K562 (cell line): ENCODE results near the gene ARFRP1. TPM values are rescaled to one million over a fixed set of nuclear protein-coding genes. Genes with fewer than 3 reads are reported as not detected.

Experiments used
- ATAC-seq: fragments of 200-7000 bp; cut with Tn5 transposase; 3 replicates; pipeline ENCODE4 v1.9.1; 2020; ENCODE audit warnings: moderate library complexity
- BruUV-seq: library from RNA; stranded (reverse); fragments of 400-500 nt; replicated peaks from 2 replicates; lab custom pipeline; 2021; lab: Mats Ljungman, UMichigan
- CTCF ChIA-PET: fragments of 300-600 bp; formaldehyde crosslinking; extraction: SDS; loops from one replicate; lab custom pipeline; 2021; ENCODE audit warnings: low intra/inter-chr PET ratio; lab: Yijun Ruan, JAX
- POLR2A ChIA-PET: fragments of 300-600, 350-650 bp; sonication (Branson Sonifier 250); formaldehyde crosslinking; extraction: SDS; loops from one replicate; lab custom pipeline; 2021; ENCODE audit warnings: antibody characterized with exemption, inconsistent platforms; lab: Yijun Ruan, JAX
- DNase-seq, 4 experiments: peaks; one replicate each; pipeline versions ENCODE4 v3.0.0 to v3.0.0-alpha.2; 2011 to 2018; ENCODE audit warnings: low spot score in 3 of 4, mixed read lengths in 3 of 4; ENCODE audit errors: extremely low read depth in 1 of 4
- FAIRE-seq: peaks from 2 replicates; lab custom pipeline; 2011; peaks lifted over from hg19 to GRCh38; lab: Jason Lieb, UNC
- H2AFZ ChIP-seq: 2 replicates; pipeline ENCODE4 v1.6.0; 2011; ENCODE audit warnings: low read depth, low read length, control low read depth, inconsistent platforms
- H3K27ac ChIP-seq: fragments of 200-600 bp; 3 replicates; pipeline ENCODE4 v1.8.0; 2011; ENCODE audit warnings: low read depth, mild to moderate bottlenecking, control low read depth, inconsistent platforms, low read length, moderate library complexity, mixed read lengths; ENCODE audit errors: extremely low read depth
- H3K27me3 ChIP-seq, 2 experiments: fragments of 300-600 bp in 1 of 2; 2 replicates in 1 of 2; 3 replicates in 1 of 2; pipeline versions ENCODE4 v1.6.0 to v1.8.0; 2011; ENCODE audit warnings: inconsistent platforms in 2 of 2, low read length in 2 of 2, mild to moderate bottlenecking in 1 of 2, mixed read lengths in 1 of 2, moderate library complexity in 1 of 2; ENCODE audit not compliant: control insufficient read depth in 2 of 2, insufficient read depth in 2 of 2
- H3K36me3 ChIP-seq: fragments of 300-600 bp; 3 replicates; pipeline ENCODE4 v1.8.0; 2011; ENCODE audit warnings: mild to moderate bottlenecking, low read length, inconsistent platforms; ENCODE audit not compliant: control insufficient read depth, insufficient read depth
- H3K4me1 ChIP-seq, 2 experiments: fragments of 200-600 bp in 1 of 2; replicated peaks in 1 of 2; 2 replicates in 1 of 2; 3 replicates in 1 of 2; pipeline versions ENCODE4 v1.5.1 to v1.8.0; 2011; ENCODE audit warnings: inconsistent platforms in 2 of 2, low read length in 2 of 2, mild to moderate bottlenecking in 1 of 2, mixed read lengths in 1 of 2, moderate library complexity in 1 of 2; ENCODE audit not compliant: control insufficient read depth in 2 of 2, insufficient read depth in 2 of 2
- H3K4me2 ChIP-seq: 2 replicates; pipeline ENCODE4 v1.6.1; 2011; ENCODE audit warnings: low read length, control low read depth, inconsistent platforms, mixed read lengths; ENCODE audit not compliant: insufficient read depth
- H3K4me3 ChIP-seq: fragments of 200-600 bp; sonication (generic), shearing (Covaris generic); 2 replicates; pipeline ENCODE4 v1.5.1; 2016; ENCODE audit warnings: control low read depth, inconsistent platforms
- H3K79me2 ChIP-seq: fragments of 200-600 bp; 3 replicates; pipeline ENCODE4 v1.8.0; 2011; ENCODE audit warnings: low read length, inconsistent platforms; ENCODE audit not compliant: control insufficient read depth, insufficient read depth
- H3K9ac ChIP-seq, 2 experiments: 2 replicates each; pipeline versions ENCODE4 v1.6.0 to v1.6.1; 2011; ENCODE audit warnings: low read depth in 2 of 2, low read length in 2 of 2, control low read depth in 1 of 2, inconsistent platforms in 1 of 2, mild to moderate bottlenecking in 1 of 2, mixed read lengths in 1 of 2; ENCODE audit not compliant: insufficient read depth in 1 of 2
- H3K9me1 ChIP-seq: one replicate; pipeline ENCODE4 v1.6.0; 2011; ENCODE audit warnings: inconsistent platforms, mild to moderate bottlenecking, low read length, moderate library complexity; ENCODE audit not compliant: control insufficient read depth, insufficient read depth
- H3K9me3 ChIP-seq: replicated peaks from 2 replicates; pipeline ENCODE4 v1.5.1; 2011; ENCODE audit warnings: low read depth, low read length, inconsistent platforms; ENCODE audit not compliant: control insufficient read depth, insufficient read depth
- H4K20me1 ChIP-seq: replicated peaks from 2 replicates; pipeline ENCODE4 v1.6.1; 2011; ENCODE audit warnings: low read length, inconsistent platforms, mixed read lengths; ENCODE audit not compliant: control insufficient read depth, insufficient read depth
- HNRNPH1 ChIP-seq: fragments of 200-400 bp; formaldehyde crosslinking; optimal IDR thresholded peaks from 2 replicates; pipeline ENCODE3; 2017; ENCODE audit warnings: low read depth, mild to moderate bottlenecking, low read length, moderate library complexity
- POLR2A ChIP-seq: fragments of 450-650 bp; conservative IDR thresholded peaks from 2 replicates; pipeline ENCODE4 v1.6.1; 2016
- ZBTB5 ChIP-seq: fragments of 450-650 bp; IDR thresholded peaks from 2 replicates; pipeline ENCODE4 v1.6.1; 2017; ENCODE audit warnings: antibody characterized with exemption
- WGBS: fragments of 100-300 bp; shearing (Covaris generic); methylation state at CpG from one replicate; pipeline ENCODE4 v1.1.6; 2016; ENCODE audit warnings: low coverage, mixed read lengths; ENCODE audit not compliant: insufficient coverage; ENCODE audit errors: missing lambda C conversion rate; 5-methylcytosine and 5-hydroxymethylcytosine counted together
- in situ Hi-C: fragments of 300-500 bp; cut with MboI; formaldehyde crosslinking; loops from 4 replicates; pipeline ENCODE4 v1.15.0; 2018; ENCODE audit warnings: inconsistent platforms, mixed read lengths
- intact Hi-C: fragments of 100-400 bp; cut with micrococcal nuclease; formaldehyde crosslinking; loops from 2 replicates; pipeline ENCODE4 v1.14.2; 2022
- polyA plus RNA-seq, 8 experiments: library from polyadenylated mRNA; depleted of rRNA in 4 of 8; stranded (reverse) in 5 of 8; unstranded in 3 of 8; fragments of >200 nt; fragmentation: Nextera tagmentation in 2 of 8; fragmentation: Illumina TruSeq in 1 of 8; extraction: Ambion mirVana in 2 of 8; extraction: Trizol in 1 of 8; gene quantifications; 2 replicates each; pipeline versions ENCODE4 v1.2.1 to v1.2.3, GENCODE V29; 2011 to 2014; ENCODE audit warnings: inconsistent platforms in 1 of 8, missing spikeins in 1 of 8
- total RNA-seq, 7 experiments: library from RNA; depleted of rRNA in 6 of 7; stranded (reverse); fragments of >200 nt in 6 of 7; fragmentation: Illumina TruSeq in 2 of 7; extraction: Trizol in 2 of 7; gene quantifications; 2 replicates each; pipeline versions ENCODE4 v1.2.1 to v1.2.3, GENCODE V29; 2011 to 2021; ENCODE audit warnings: low replicate concordance in 1 of 7

ARFRP1 gene
- total and polyA plus RNA-seq, 9 of the 15 experiments (the other 6 are each of a cell fraction or from before 2014, with no cell fraction given) = 2.2 to 78.9 (median 37.3) TPM

DNA sequence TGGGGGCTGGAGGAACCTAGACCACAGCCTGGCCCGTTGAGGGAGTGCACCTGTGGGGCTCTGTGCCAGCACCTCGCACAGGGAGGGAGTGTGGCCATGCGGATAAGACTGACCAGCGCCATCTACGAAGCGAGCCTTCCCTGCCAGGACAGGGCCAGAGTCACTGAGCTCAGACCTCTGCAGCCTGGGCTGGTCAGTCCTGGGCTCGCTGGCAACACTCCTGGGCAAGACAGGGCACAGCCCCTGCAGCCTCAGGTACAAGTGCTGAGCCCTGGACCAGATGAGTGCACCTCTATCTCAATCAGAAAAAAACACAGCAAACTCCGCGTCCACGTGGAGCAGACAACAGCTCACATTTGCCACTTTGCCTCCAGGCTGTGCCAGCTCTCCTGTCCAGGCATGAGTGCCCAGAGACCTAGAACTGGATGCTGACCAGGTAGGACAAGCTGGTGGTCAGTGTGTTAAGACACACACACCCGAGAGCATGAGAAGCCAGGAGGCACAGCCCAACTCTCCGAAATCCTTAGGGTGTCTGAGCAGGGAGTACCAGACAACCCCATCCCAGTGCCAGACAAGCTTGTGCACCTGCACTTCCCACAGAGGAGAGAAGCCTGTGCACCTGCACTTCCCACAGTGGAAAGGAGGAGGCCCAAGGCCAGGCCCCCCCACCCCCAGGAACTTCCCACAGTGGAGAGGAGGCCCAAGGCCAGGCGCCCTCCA, 4.9 kb downstream of the ARFRP1 start:
- Histone ChIP-seq H3K4me3 (no peak overlapping the region), H4K20me1 (peaks cover 16% of the 10 kb centered on the region), H3K9ac (peak overlapping the region in 1 of 2 experiments; percentile 36; a peak in 1 of 4 replicates), H3K9me1 (no peaks in the 10 kb centered on the region), H3K27me3 (no peaks in the 10 kb centered on the region), H3K9me3 (no peaks in the 10 kb centered on the region), H3K79me2 (peaks cover 30% of the 10 kb centered on the region), H3K27ac (no peak overlapping the region), H3K4me2 (no peak overlapping the region), H3K4me1 (peaks cover 15 to 81% of the 10 kb centered on the region in 2 experiments), H2AFZ (no peak overlapping the region), H3K36me3 (peaks cover 39% of the 10 kb centered on the region)
- ATAC-seq (no peak), FAIRE-seq (no peak), DNase-seq (peak in 2 of 4 experiments; percentile 3 to 8)
- no TSS peak for BruUV-seq
- WGBS = 78% methylated on average over 12 of the region's 13 CpGs
- POLR2A ChIA-PET = interaction anchor here (0.7 to 0.8 kb wide), 2 partner anchors 78 to 167 kb away, joined by 3 read pairs; no protein-coding TSS in a partner anchor
- in situ Hi-C loops = no loop called here
- TF ChIP-seq ZBTB5 = no peak
- peak; percentile 50; the same call in 1 of the 2 replicates for TF ChIP-seq POLR2A
- TF ChIP-seq HNRNPH1 = no peak
- intact Hi-C loops = loop anchor here (10.0 kb wide), 2 partner anchors 82 to 168 kb away; partner anchors contain the start of gene PTK6
- CTCF ChIA-PET = no interaction called here
